H9 (cell line): ENCODE results near the gene IL31RA. TPM values are rescaled to one million over a fixed set of nuclear protein-coding genes. Genes with fewer than 3 reads are reported as not detected.

ENCODE experiments used
- DNase-seq: peaks from one replicate; pipeline ENCODE4 v3.0.0-alpha.2; 2017
- H2AFZ ChIP-seq: one replicate; pipeline ENCODE4 v1.6.1; 2013; ENCODE audit warnings: mild to moderate bottlenecking, low read length, control low read depth, moderate library complexity
- H2AK5ac ChIP-seq: 2 replicates; pipeline ENCODE4 v1.6.1; 2013; ENCODE audit warnings: low read length, control low read depth, mixed read lengths; ENCODE audit not compliant: insufficient read length
- H2BK120ac ChIP-seq: one replicate; pipeline ENCODE4 v1.6.1; 2013; ENCODE audit warnings: low read depth, mild to moderate bottlenecking, low read length, control low read depth, inconsistent platforms; ENCODE audit not compliant: poor library complexity, severe bottlenecking
- H2BK12ac ChIP-seq: 2 replicates; pipeline ENCODE4 v1.6.1; 2013; ENCODE audit warnings: low read length, control low read depth, mixed read lengths, low read depth; ENCODE audit not compliant: insufficient read length
- H2BK15ac ChIP-seq: 2 replicates; pipeline ENCODE4 v1.6.1; 2013; ENCODE audit warnings: low read depth, low read length, control low read depth
- H2BK20ac ChIP-seq: one replicate; pipeline ENCODE4 v1.6.1; 2013; ENCODE audit warnings: low read depth, mild to moderate bottlenecking, low read length, control low read depth, inconsistent platforms; ENCODE audit not compliant: poor library complexity, severe bottlenecking
- H2BK5ac ChIP-seq: 2 replicates; pipeline ENCODE4 v1.6.1; 2013; ENCODE audit warnings: low read length, control low read depth, mixed read lengths; ENCODE audit not compliant: insufficient read length
- H3K14ac ChIP-seq: 2 replicates; pipeline ENCODE4 v1.6.1; 2013; ENCODE audit warnings: low read length, control low read depth; ENCODE audit not compliant: insufficient read depth
- H3K18ac ChIP-seq: 2 replicates; pipeline ENCODE4 v1.6.1; 2013; ENCODE audit warnings: low read depth, mild to moderate bottlenecking, mixed read lengths, low read length, control low read depth; ENCODE audit not compliant: insufficient read length
- H3K23ac ChIP-seq: 2 replicates; pipeline ENCODE4 v1.6.1; 2013; ENCODE audit warnings: low read length, control low read depth, mixed read lengths, low read depth; ENCODE audit not compliant: insufficient read length
- H3K23me2 ChIP-seq: 2 replicates; pipeline ENCODE4 v1.6.1; 2013; ENCODE audit warnings: low read depth, mild to moderate bottlenecking, mixed read lengths, low read length, control low read depth; ENCODE audit not compliant: insufficient read length, poor library complexity, severe bottlenecking
- H3K27ac ChIP-seq: 2 replicates; pipeline ENCODE4 v1.5.1; 2013; ENCODE audit warnings: low read length, control low read depth, mixed read lengths, low read depth; ENCODE audit not compliant: insufficient read length
- H3K27me3 ChIP-seq: 2 replicates; pipeline ENCODE4 v1.6.1; 2013; ENCODE audit warnings: low read length, control low read depth, inconsistent platforms; ENCODE audit not compliant: insufficient read depth
- H3K4ac ChIP-seq: 2 replicates; pipeline ENCODE4 v1.6.1; 2013; ENCODE audit warnings: low read depth, mild to moderate bottlenecking, control low read depth, inconsistent platforms, low read length, moderate library complexity
- H3K4me1 ChIP-seq: 2 replicates; pipeline ENCODE4 v1.6.1; 2013; ENCODE audit warnings: low read length, control low read depth, inconsistent platforms; ENCODE audit not compliant: insufficient read depth
- H3K4me2 ChIP-seq: 2 replicates; pipeline ENCODE4 v1.6.1; 2013; ENCODE audit warnings: low read length, control low read depth, mixed read lengths; ENCODE audit not compliant: insufficient read length, insufficient read depth
- H3K56ac ChIP-seq: 2 replicates; pipeline ENCODE4 v1.6.1; 2013; ENCODE audit warnings: low read depth, mild to moderate bottlenecking, mixed read lengths, low read length, control low read depth; ENCODE audit not compliant: insufficient read length
- H3K79me1 ChIP-seq: 2 replicates; pipeline ENCODE4 v1.6.1; 2013; ENCODE audit warnings: low read depth, mild to moderate bottlenecking, moderate library complexity, low read length, control low read depth, inconsistent platforms; ENCODE audit not compliant: insufficient read depth, poor library complexity, severe bottlenecking
- H3K79me2 ChIP-seq: 2 replicates; pipeline ENCODE4 v1.6.1; 2013; ENCODE audit warnings: low read length, control low read depth, inconsistent platforms; ENCODE audit not compliant: insufficient read depth
- H3K9ac ChIP-seq: 2 replicates; pipeline ENCODE4 v1.6.1; 2013; ENCODE audit warnings: low read length, control low read depth, mixed read lengths; ENCODE audit not compliant: insufficient read length; ENCODE audit errors: extremely low read depth
- H3K9me3 ChIP-seq: one replicate; pipeline ENCODE4 v1.6.1; 2013; ENCODE audit warnings: low read depth, low read length, inconsistent platforms; ENCODE audit not compliant: control insufficient read depth
- H3T11ph ChIP-seq: one replicate; pipeline ENCODE4 v1.6.1; 2013; ENCODE audit warnings: mild to moderate bottlenecking, low read length, control low read depth, inconsistent platforms
- H4K20me1 ChIP-seq: one replicate; pipeline ENCODE4 v1.6.1; 2013; ENCODE audit not compliant: control insufficient read depth, insufficient read length, insufficient read depth
- H4K5ac ChIP-seq: 2 replicates; pipeline ENCODE4 v1.6.1; 2013; ENCODE audit warnings: low read depth, mild to moderate bottlenecking, mixed read lengths, low read length, control low read depth; ENCODE audit not compliant: insufficient read length
- H4K8ac ChIP-seq: replicated peaks from 2 replicates; pipeline ENCODE4 v1.6.1; 2013; ENCODE audit warnings: low read length, control low read depth, mixed read lengths, low read depth; ENCODE audit not compliant: insufficient read length
- H4K91ac ChIP-seq: 2 replicates; pipeline ENCODE4 v1.6.1; 2013; ENCODE audit warnings: low read depth, mild to moderate bottlenecking, moderate library complexity, mixed read lengths, low read length, control low read depth; ENCODE audit not compliant: insufficient read length
- H3K27ac Mint-ChIP-seq, 3 experiments: 2 replicates in 2 of 3; 3 replicates in 1 of 3; pipeline ENCODE4 v1.8.0; 2020 to 2021; ENCODE audit warnings: mixed read lengths in 3 of 3, mild to moderate bottlenecking in 1 of 3, moderate library complexity in 1 of 3
- H3K27me3 Mint-ChIP-seq: 2 replicates; pipeline ENCODE4 v1.8.0; 2021; ENCODE audit warnings: low read depth, mild to moderate bottlenecking, moderate library complexity, mixed read lengths
- H3K36me3 Mint-ChIP-seq, 3 experiments: 2 replicates in 2 of 3; 3 replicates in 1 of 3; pipeline ENCODE4 v1.8.0; 2020 to 2021; ENCODE audit warnings: low read depth in 3 of 3, mixed read lengths in 3 of 3; ENCODE audit not compliant: insufficient read depth in 1 of 3
- H3K4me1 Mint-ChIP-seq, 2 experiments: 2 replicates each; pipeline ENCODE4 v1.8.0; 2020; ENCODE audit warnings: mixed read lengths in 2 of 2
- H3K4me3 Mint-ChIP-seq, 2 experiments: 2 replicates in 1 of 2; 3 replicates in 1 of 2; pipeline ENCODE4 v1.8.0; 2020 to 2021; ENCODE audit warnings: mild to moderate bottlenecking in 2 of 2, mixed read lengths in 2 of 2, moderate library complexity in 1 of 2
- H3K9me3 Mint-ChIP-seq, 2 experiments: 2 replicates in 1 of 2; 3 replicates in 1 of 2; pipeline ENCODE4 v1.8.0; 2020; ENCODE audit warnings: mild to moderate bottlenecking in 2 of 2, mixed read lengths in 2 of 2, moderate library complexity in 1 of 2
- CTCF ChIP-seq: fragments of 200-600 bp; sonication (generic); conservative IDR thresholded peaks from 3 replicates; pipeline ENCODE4 v1.8.0; 2021; ENCODE audit warnings: antibody characterized with exemption, mild to moderate bottlenecking
- WGBS: extraction: QIAGEN DNeasy Blood & Tissue Kit; methylation state at CpG from one replicate; pipeline ENCODE4 v1.1.7; 2013; ENCODE audit warnings: missing lambda C conversion rate, low lambda C conversion rate, mixed read lengths; ENCODE audit not compliant: insufficient read length; ENCODE audit errors: extremely low coverage; 5-methylcytosine and 5-hydroxymethylcytosine counted together
- total RNA-seq: library from RNA; stranded (reverse); gene quantifications from 2 replicates; pipeline ENCODE4 v1.2.1, GENCODE V29; 2021

Gene IL31RA
- total RNA-seq, 1 experiment from 2014 or later, result 0.11 TPM

- H2BK12ac ChIP-seq, result no peak overlapping the region
- no peaks in the 10 kb centered on the region for H3K79me2 ChIP-seq
- no peaks in the 10 kb centered on the region for H3K79me1 ChIP-seq
- H3K9me3 ChIP-seq, result no peaks in the 10 kb centered on the region
- H3K27me3 ChIP-seq, result no peaks in the 10 kb centered on the region
- H4K8ac ChIP-seq, result no peak overlapping the region
- no peak overlapping the region for H3K4me3 Mint-ChIP-seq
- H3K9me3 Mint-ChIP-seq, result peaks cover under 1% of the 10 kb centered on the region in 2 experiments; a peak in 1 of 5 replicates
- H3K14ac ChIP-seq, result no peak overlapping the region
- H3K27ac ChIP-seq, result no peak overlapping the region
- H3K4me1 ChIP-seq, result no peaks in the 10 kb centered on the region
- peaks cover 4 to 5% of the 10 kb centered on the region in 2 experiments; a peak in 1 of 4 replicates for H3K4me1 Mint-ChIP-seq
- H2AK5ac ChIP-seq, result no peak overlapping the region
- no peaks in the 10 kb centered on the region for H4K20me1 ChIP-seq
- H4K91ac ChIP-seq, result no peak overlapping the region
- peaks cover 0 to 2% (median 0%) of the 10 kb centered on the region in 3 experiments; a peak in 2 of 7 replicates for H3K36me3 Mint-ChIP-seq
- no peak overlapping the region for H4K5ac ChIP-seq
- H2BK15ac ChIP-seq, result no peak overlapping the region
- H3K27ac Mint-ChIP-seq, result no peak overlapping the region
- H2AFZ ChIP-seq, result no peak overlapping the region
- WGBS, result no CpG with 5 or more reads among the region's 5 CpGs
- H3K23me2 ChIP-seq, result no peaks in the 10 kb centered on the region
- H3T11ph ChIP-seq, result no peak overlapping the region
- H3K9ac ChIP-seq, result no peak overlapping the region
- H3K18ac ChIP-seq, result no peak overlapping the region
- DNase-seq, result no peak
- no peak overlapping the region for H2BK20ac ChIP-seq
- no peak overlapping the region for H3K56ac ChIP-seq
- H2BK120ac ChIP-seq, result no peak overlapping the region
- H3K4ac ChIP-seq, result no peak overlapping the region
- TF ChIP-seq CTCF, result no peak; the same call in 2 of the 3 replicates
- no peak overlapping the region for H2BK5ac ChIP-seq
- H3K4me2 ChIP-seq, result no peak overlapping the region
- H3K23ac ChIP-seq, result no peak overlapping the region
- H3K27me3 Mint-ChIP-seq, result no peaks in the 10 kb centered on the region; the same call in 1 of the 2 replicates
These were observed 4.4 kb downstream of the IL31RA start for GRCh38 chr5:55855509-55855908.
